Measurements from ENCODE around the gene IFT122.
"Not testable (repeated sequence)": the region's sequence is repeated elsewhere in the genome, so short reads cannot be mapped to it uniquely, and the experiment has no call there.

The IFT122 gene

GRCh38 chr3:129410971-129411370, 29.1 kb upstream of the IFT122 start:
- Histone ChIP-seq H3K4me1 (ENCODE audit: insufficient read depth, insufficient read length) (peaks cover 5% of the 10 kb centered on the region), H3K9ac (ENCODE audit: insufficient read length, low read depth) (no peak overlapping the region), H3K9me3 (ENCODE audit: insufficient read depth, low read length) (peaks cover 19% of the 10 kb centered on the region; the same call in 1 of the 2 replicates), H3K27me3 (ENCODE audit: insufficient read depth, insufficient read length) (peaks cover 4% of the 10 kb centered on the region), H3K4me3 (ENCODE audit: insufficient read length, low read depth) (no peak overlapping the region), H3K36me3 (ENCODE audit: insufficient read depth, insufficient read length, low read length) (no peaks in the 10 kb centered on the region)
- TF ChIP-seq ZNF274 (IDR thresholded peaks at IDR 0.05; ENCODE audit: low read depth, low read length): no peak
- no peak for TF ChIP-seq YY1 (IDR thresholded peaks at IDR 0.05; ENCODE audit: insufficient read depth, insufficient read length)
- TF ChIP-seq SUZ12 (IDR thresholded peaks at IDR 0.05; ENCODE audit: extremely low read depth, insufficient read depth, insufficient read length): no peak
- no peak for DNase-seq (ENCODE audit: low read depth, low spot score)

GRCh38 chr3:129412542-129413198, 27.4 kb upstream of the IFT122 start:
- H3K9me3 ChIP-seq (ENCODE audit: insufficient read depth, low read length): peaks cover 19% of the 10 kb centered on the region; the same call in 1 of the 2 replicates
- peaks cover 5% of the 10 kb centered on the region for H3K4me1 ChIP-seq (ENCODE audit: insufficient read depth, insufficient read length)
- H3K27me3 ChIP-seq (ENCODE audit: insufficient read depth, insufficient read length): peaks cover 4% of the 10 kb centered on the region
- TF ChIP-seq YY1 (IDR thresholded peaks at IDR 0.05; ENCODE audit: insufficient read depth, insufficient read length) (no peak), SUZ12 (IDR thresholded peaks at IDR 0.05; ENCODE audit: extremely low read depth, insufficient read depth, insufficient read length) (no peak)
- no peaks in the 10 kb centered on the region for H3K36me3 ChIP-seq (ENCODE audit: insufficient read depth, insufficient read length, low read length)
- H3K9ac ChIP-seq (ENCODE audit: insufficient read length, low read depth): no peak overlapping the region
- H3K4me3 ChIP-seq (ENCODE audit: insufficient read length, low read depth): no peak overlapping the region
- DNase-seq (ENCODE audit: low read depth, low spot score): no peak

DNA sequence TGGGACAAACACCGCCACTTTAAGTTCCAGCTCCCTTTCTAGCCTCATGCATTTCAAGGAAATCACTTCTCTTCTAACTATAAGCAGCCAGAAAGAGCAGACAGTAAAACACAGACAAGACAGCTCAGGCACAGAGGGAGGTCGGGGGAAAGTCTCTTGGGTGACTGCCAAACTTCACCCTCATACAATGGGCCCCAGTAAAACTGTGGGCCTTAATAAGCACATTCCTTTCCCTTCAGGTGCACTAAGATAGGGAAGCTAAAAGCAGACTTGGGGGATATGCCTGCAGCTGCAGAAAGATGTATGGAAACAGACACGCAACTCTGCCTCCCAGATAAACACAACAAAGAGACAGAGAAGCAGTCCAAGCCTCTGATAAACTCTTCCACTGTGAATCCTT, 26.8 kb upstream of the IFT122 start:
- H3K9me3 ChIP-seq (ENCODE audit: insufficient read depth, low read length): peaks cover 19% of the 10 kb centered on the region; the same call in 1 of the 2 replicates
- not testable (repeated sequence) for H3K27me3 ChIP-seq (ENCODE audit: insufficient read depth, insufficient read length); DNase-seq (ENCODE audit: low read depth, low spot score); H3K4me1 ChIP-seq (ENCODE audit: insufficient read depth, insufficient read length); H3K9ac ChIP-seq (ENCODE audit: insufficient read length, low read depth); H3K4me3 ChIP-seq (ENCODE audit: insufficient read length, low read depth); H3K36me3 ChIP-seq (ENCODE audit: insufficient read depth, insufficient read length, low read length)

- Histone ChIP-seq H3K4me3 (ENCODE audit: insufficient read length, low read depth) (no peak overlapping the region), H3K4me1 (ENCODE audit: insufficient read depth, insufficient read length) (peaks cover 8% of the 10 kb centered on the region), H3K9ac (ENCODE audit: insufficient read length, low read depth) (no peak overlapping the region), H3K36me3 (ENCODE audit: insufficient read depth, insufficient read length, low read length) (no peaks in the 10 kb centered on the region), H3K27me3 (ENCODE audit: insufficient read depth, insufficient read length) (peaks cover 4% of the 10 kb centered on the region), H3K9me3 (ENCODE audit: insufficient read depth, low read length) (peaks cover 19% of the 10 kb centered on the region; the same call in 1 of the 2 replicates)
- no peak for DNase-seq (ENCODE audit: low read depth, low spot score)
- TF ChIP-seq YY1 (IDR thresholded peaks at IDR 0.05; ENCODE audit: insufficient read depth, insufficient read length) (no peak), SUZ12 (IDR thresholded peaks at IDR 0.05; ENCODE audit: extremely low read depth, insufficient read depth, insufficient read length) (no peak), ZNF274 (IDR thresholded peaks at IDR 0.05; ENCODE audit: low read depth, low read length) (no peak)
Measured at GRCh38 chr3:129413687-129414506, 26.1 kb upstream of the IFT122 start.

DNA sequence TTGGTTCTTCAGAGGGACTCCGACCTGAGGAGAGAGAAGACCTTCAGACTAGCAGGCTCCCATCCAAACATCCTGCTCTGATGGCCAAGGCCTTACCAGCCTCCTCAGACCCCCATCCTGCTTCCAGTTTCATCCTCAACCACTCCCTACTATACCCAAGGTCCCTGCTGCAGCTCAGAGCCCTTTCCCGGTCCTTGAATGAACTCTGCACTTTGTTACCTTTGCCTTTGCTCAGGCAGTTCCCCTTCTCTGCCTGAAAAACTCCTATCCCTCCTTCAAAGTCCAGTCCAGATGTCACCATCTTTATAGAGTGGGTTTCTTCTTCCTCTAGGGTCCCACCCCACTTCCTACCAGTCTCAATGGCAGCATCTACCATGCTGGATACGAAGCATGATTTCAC, 24.6 kb upstream of the IFT122 start:
- Histone ChIP-seq H3K9ac (ENCODE audit: insufficient read length, low read depth) (no peak overlapping the region), H3K4me1 (ENCODE audit: insufficient read depth, insufficient read length) (peaks cover 8% of the 10 kb centered on the region), H3K4me3 (ENCODE audit: insufficient read length, low read depth) (no peak overlapping the region), H3K9me3 (ENCODE audit: insufficient read depth, low read length) (peaks cover 19% of the 10 kb centered on the region; the same call in 1 of the 2 replicates), H3K27me3 (ENCODE audit: insufficient read depth, insufficient read length) (peaks cover 4% of the 10 kb centered on the region), H3K36me3 (ENCODE audit: insufficient read depth, insufficient read length, low read length) (no peaks in the 10 kb centered on the region)
- TF ChIP-seq SUZ12 (IDR thresholded peaks at IDR 0.05; ENCODE audit: extremely low read depth, insufficient read depth, insufficient read length) (no peak), YY1 (IDR thresholded peaks at IDR 0.05; ENCODE audit: insufficient read depth, insufficient read length) (no peak), ZNF274 (IDR thresholded peaks at IDR 0.05; ENCODE audit: low read depth, low read length) (no peak)
- DNase-seq (ENCODE audit: low read depth, low spot score): no peak

GRCh38 chr3:129415830-129416229, 24.2 kb upstream of the IFT122 start:
- no peak for DNase-seq (ENCODE audit: low read depth, low spot score)
- Histone ChIP-seq H3K36me3 (ENCODE audit: insufficient read depth, insufficient read length, low read length) (no peaks in the 10 kb centered on the region), H3K9me3 (ENCODE audit: insufficient read depth, low read length) (peaks cover 20% of the 10 kb centered on the region; the same call in 1 of the 2 replicates), H3K4me3 (ENCODE audit: insufficient read length, low read depth) (no peak overlapping the region), H3K27me3 (ENCODE audit: insufficient read depth, insufficient read length) (peaks cover 4% of the 10 kb centered on the region), H3K9ac (ENCODE audit: insufficient read length, low read depth) (no peak overlapping the region), H3K4me1 (ENCODE audit: insufficient read depth, insufficient read length) (peaks cover 8% of the 10 kb centered on the region)
- TF ChIP-seq SUZ12 (IDR thresholded peaks at IDR 0.05; ENCODE audit: extremely low read depth, insufficient read depth, insufficient read length) (no peak), ZNF274 (IDR thresholded peaks at IDR 0.05; ENCODE audit: low read depth, low read length) (no peak), YY1 (IDR thresholded peaks at IDR 0.05; ENCODE audit: insufficient read depth, insufficient read length) (no peak)

DNA sequence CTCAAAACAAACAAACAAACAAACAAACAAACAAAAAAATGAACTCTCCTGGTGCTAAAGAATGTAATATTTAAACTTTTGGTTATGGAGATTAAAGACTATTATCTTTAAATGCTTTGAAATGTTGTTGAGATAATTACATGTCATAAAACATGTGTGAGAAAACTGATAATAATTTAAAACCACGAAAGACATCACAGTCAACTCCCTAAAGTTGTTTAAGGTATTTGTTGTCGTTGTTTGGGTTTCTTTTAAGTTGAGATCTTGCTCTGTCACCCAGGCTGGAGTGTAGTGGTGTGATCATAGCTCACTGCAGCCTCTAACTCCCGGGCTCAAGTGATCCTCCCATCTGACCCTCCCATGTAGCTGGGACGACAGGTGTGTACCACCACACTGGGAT, 23.6 kb upstream of the IFT122 start:
- H3K9me3 ChIP-seq (ENCODE audit: insufficient read depth, low read length): peaks cover 22% of the 10 kb centered on the region; the same call in 1 of the 2 replicates
- H3K4me1 ChIP-seq (ENCODE audit: insufficient read depth, insufficient read length): peaks cover 8% of the 10 kb centered on the region
- H3K9ac ChIP-seq (ENCODE audit: insufficient read length, low read depth): no peak overlapping the region
- no peak for DNase-seq (ENCODE audit: low read depth, low spot score)
- H3K36me3 ChIP-seq (ENCODE audit: insufficient read depth, insufficient read length, low read length): no peaks in the 10 kb centered on the region
- no peaks in the 10 kb centered on the region for H3K27me3 ChIP-seq (ENCODE audit: insufficient read depth, insufficient read length)
- no peak for TF ChIP-seq YY1 (IDR thresholded peaks at IDR 0.05; ENCODE audit: insufficient read depth, insufficient read length)
- no peak for TF ChIP-seq ZNF274 (IDR thresholded peaks at IDR 0.05; ENCODE audit: low read depth, low read length)
- no peak for TF ChIP-seq SUZ12 (IDR thresholded peaks at IDR 0.05; ENCODE audit: extremely low read depth, insufficient read depth, insufficient read length)
- no peak overlapping the region for H3K4me3 ChIP-seq (ENCODE audit: insufficient read length, low read depth)

Measured in NT2/D1 (cell line).